HL-60 (cell line): ENCODE data around the gene GZMM.

Experiments
- CTCF ChIP-seq: IDR thresholded peaks from one replicate; pipeline ENCODE4 v1.5.1; 2011; ENCODE audit warnings: low read length, control low read depth, inconsistent platforms; ENCODE audit not compliant: insufficient read depth
- REST ChIP-seq: IDR thresholded peaks from 2 replicates; pipeline ENCODE4 v1.6.1; 2012; ENCODE audit warnings: low read depth; ENCODE audit not compliant: insufficient replicate concordance
- SPI1 ChIP-seq: IDR thresholded peaks from 2 replicates; pipeline ENCODE4 v1.6.1; 2012; ENCODE audit warnings: low read depth, mild to moderate bottlenecking, borderline replicate concordance

DNA sequence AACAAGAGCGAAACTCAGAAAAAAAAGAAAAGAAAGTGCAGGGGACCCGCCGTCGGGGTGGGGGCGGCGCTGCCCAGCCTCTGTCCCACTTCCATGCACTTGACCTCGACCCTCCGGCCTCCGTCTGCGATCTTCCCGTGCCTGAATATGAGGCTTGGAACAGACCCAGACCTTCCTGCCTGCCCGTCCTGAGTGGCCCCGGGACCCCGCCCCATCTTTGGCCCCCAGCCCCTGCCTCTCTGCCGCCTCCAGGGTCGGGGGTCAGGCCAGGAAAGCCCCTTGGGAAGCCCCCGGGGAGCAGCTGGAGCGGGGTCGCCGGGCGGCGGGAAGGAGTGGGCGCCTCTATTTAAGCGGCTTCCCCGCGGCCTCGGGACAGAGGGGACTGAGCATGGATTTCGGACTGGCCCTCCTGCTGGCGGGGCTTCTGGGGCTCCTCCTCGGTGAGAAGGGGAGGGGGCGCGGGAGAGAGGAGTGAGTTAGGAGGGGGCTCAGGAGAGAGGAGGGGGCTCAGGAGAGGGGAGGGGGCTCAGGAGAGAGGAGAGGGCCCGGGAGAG is 47.7 kb upstream of the GZMM start, which contains the start of gene MADCAM1:
- no peak for TF ChIP-seq SPI1
- no peak for TF ChIP-seq REST
- no peak for TF ChIP-seq CTCF
